K562 (cell line): ENCODE measurements around the gene FSIP2. TPM values are rescaled to one million over a fixed set of nuclear protein-coding genes. Genes with fewer than 3 reads are reported as not detected.

Experiments used
- ARID3B ChIP-seq: fragments of 250-450 bp; sonication (Bioruptor Pico); IDR thresholded peaks from 2 replicates; pipeline ENCODE4 v1.4.0; 2020; ENCODE audit warnings: borderline replicate concordance
- ATF1 ChIP-seq, 2 experiments: fragments of 450-650 bp in 1 of 2; IDR thresholded peaks; 2 replicates each; pipeline ENCODE4 v1.6.1; 2016; ENCODE audit warnings: missing compliant biosample characterization in 1 of 2, missing genetic modification characterization in 1 of 2
- CTCFL ChIP-seq: IDR thresholded peaks from 2 replicates; pipeline ENCODE4 v1.6.1; 2011; ENCODE audit warnings: borderline replicate concordance, low read depth, mild to moderate bottlenecking, moderate library complexity, low read length; ENCODE audit not compliant: insufficient read depth, poor library complexity, severe bottlenecking
- CXXC5 ChIP-seq: fragments of 250-450 bp; sonication (Bioruptor Pico); IDR thresholded peaks from 2 replicates; pipeline ENCODE4 v1.8.0; 2022; ENCODE audit warnings: inconsistent platforms, mild to moderate bottlenecking, moderate library complexity
- EWSR1 ChIP-seq: fragments of 450-650 bp; IDR thresholded peaks from 2 replicates; pipeline ENCODE4 v1.6.1; 2018; ENCODE audit warnings: borderline replicate concordance, mild to moderate bottlenecking, low read depth, moderate library complexity; ENCODE audit not compliant: partially characterized antibody
- FOXK1 ChIP-seq: sonication (generic); formaldehyde crosslinking; IDR thresholded peaks from 2 replicates; pipeline ENCODE4 v1.8.0; 2022; ENCODE audit warnings: missing genetic modification reagents, mild to moderate bottlenecking, borderline replicate concordance
- KLF13 ChIP-seq: fragments of 450-650 bp; IDR thresholded peaks from 2 replicates; pipeline ENCODE4 v1.6.1; 2016; ENCODE audit warnings: missing genetic modification characterization, low read depth, mild to moderate bottlenecking, missing compliant biosample characterization, moderate library complexity, borderline replicate concordance
- REST ChIP-seq, 2 experiments: fragments of 450-650 bp; formaldehyde crosslinking in 1 of 2; IDR thresholded peaks; 2 replicates each; pipeline versions ENCODE4 v1.4.0 to v1.6.1; 2014 to 2020; ENCODE audit warnings: mild to moderate bottlenecking in 2 of 2, borderline replicate concordance in 1 of 2, low read depth in 1 of 2
- ZNF518B ChIP-seq: fragments of 250-450 bp; sonication (Bioruptor Pico); IDR thresholded peaks from 2 replicates; pipeline ENCODE4 v1.5.0; 2021; ENCODE audit warnings: mild to moderate bottlenecking, moderate library complexity
- polyA plus RNA-seq, 8 experiments: library from polyadenylated mRNA; depleted of rRNA in 4 of 8; stranded (reverse) in 5 of 8; unstranded in 3 of 8; fragments of >200 nt; fragmentation: Nextera tagmentation in 2 of 8; fragmentation: Illumina TruSeq in 1 of 8; extraction: Ambion mirVana in 2 of 8; extraction: Trizol in 1 of 8; gene quantifications; 2 replicates each; pipeline versions ENCODE4 v1.2.1 to v1.2.3, GENCODE V29; 2011 to 2014; ENCODE audit warnings: inconsistent platforms in 1 of 8, missing spikeins in 1 of 8
- total RNA-seq, 7 experiments: library from RNA; depleted of rRNA in 6 of 7; stranded (reverse); fragments of >200 nt in 6 of 7; fragmentation: Illumina TruSeq in 2 of 7; extraction: Trizol in 2 of 7; gene quantifications; 2 replicates each; pipeline versions ENCODE4 v1.2.1 to v1.2.3, GENCODE V29; 2011 to 2021; ENCODE audit warnings: low replicate concordance in 1 of 7

FSIP2 gene
- total and polyA plus RNA-seq, 9 of the 15 experiments (the other 6 are each of a cell fraction or from before 2014, with no cell fraction given): 0.01 to 0.04 TPM; not detected in 7

- no peak for TF ChIP-seq ARID3B (CRISPR knock-in tag)
- no peak for TF ChIP-seq ATF1 (CRISPR knock-in tag; IDR thresholded peaks at IDR 0.05)
- TF ChIP-seq ATF1 (tag; IDR thresholded peaks at IDR 0.05): 0 out of 2 replicates have a peak, but pooled peaks have one; percentile 15
- peak; percentile 81 for TF ChIP-seq CTCFL
- peak; percentile 62 for TF ChIP-seq REST (IDR thresholded peaks at IDR 0.05; ENCODE audit: borderline replicate concordance)
- TF ChIP-seq REST (CRISPR knock-in tag; IDR thresholded peaks at IDR 0.05; ENCODE audit: low read depth): no peak
- TF ChIP-seq CXXC5 (CRISPR knock-in tag): peak; percentile 57
- TF ChIP-seq KLF13 (tag): no peak
- TF ChIP-seq FOXK1 (CRISPR knock-in tag): no peak
- TF ChIP-seq EWSR1: no peak
- TF ChIP-seq ZNF518B (CRISPR knock-in tag): no peak
Observed at GRCh38 chr2:185738679-185739472, at the start of gene FSIP2 (continued).
